NCI-H82 treated with DMSO at 0.1 percent for 48 hours (cell line): ENCODE measurements around the gene CCDC146.
"Not testable (repeated sequence)": the region's sequence is repeated elsewhere in the genome, so short reads cannot be mapped to it uniquely, and the experiment has no call there.

Experiments
- DNase-seq: peaks from one replicate; lab custom pipeline; 2025; ENCODE audit not compliant: unreplicated experiment; lab: John Stamatoyannopoulos, UW

Gene CCDC146

GRCh38 chr7:77242554-77242953, 120.1 kb downstream of the CCDC146 start:
- DNase-seq = no peak

- DNase-seq = no peak
Measured at GRCh38 chr7:77244222-77244934, 122.0 kb downstream of the CCDC146 start.

- no peak for DNase-seq
Measured at GRCh38 chr7:77245015-77245755, 122.8 kb downstream of the CCDC146 start.

GRCh38 chr7:77246026-77246640, 123.7 kb downstream of the CCDC146 start:
- DNase-seq = no peak

GRCh38 chr7:77247206-77247850, 124.9 kb downstream of the CCDC146 start:
- peak; percentile 33 for DNase-seq

GRCh38 chr7:77248154-77248553, 125.7 kb downstream of the CCDC146 start:
- DNase-seq = no peak

GRCh38 chr7:77252506-77252905, 130.1 kb downstream of the CCDC146 start:
- no peak for DNase-seq

- no peak for DNase-seq
Measured at GRCh38 chr7:77253151-77253550, 130.7 kb downstream of the CCDC146 start.

- no peak for DNase-seq
Measured at GRCh38 chr7:77254429-77254828, 132.0 kb downstream of the CCDC146 start.

- DNase-seq = no peak
Measured at GRCh38 chr7:77254915-77255314, 132.5 kb downstream of the CCDC146 start.

- peak; percentile 65 for DNase-seq
Measured at GRCh38 chr7:77258014-77258413, 135.6 kb downstream of the CCDC146 start.

GRCh38 chr7:77258593-77258992, 136.2 kb downstream of the CCDC146 start:
- DNase-seq = no peak

GRCh38 chr7:77262316-77262715, 139.9 kb downstream of the CCDC146 start:
- DNase-seq = no peak

GRCh38 chr7:77265666-77266065, 143.3 kb downstream of the CCDC146 start:
- DNase-seq = no peak

GRCh38 chr7:77266291-77266794, 143.9 kb downstream of the CCDC146 start:
- no peak for DNase-seq

- no peak for DNase-seq
Measured at GRCh38 chr7:77269360-77270093, 147.1 kb downstream of the CCDC146 start.

- no peak for DNase-seq
Measured at GRCh38 chr7:77270094-77270480, 147.7 kb downstream of the CCDC146 start.

- no peak for DNase-seq
Measured at GRCh38 chr7:77271766-77272165, 149.4 kb downstream of the CCDC146 start.

GRCh38 chr7:77275663-77276062, 153.2 kb downstream of the CCDC146 start:
- DNase-seq = not testable (repeated sequence)

- DNase-seq = no peak
Measured at GRCh38 chr7:77276120-77276519, 153.7 kb downstream of the CCDC146 start.
